COR-L47 (cell line): ENCODE measurements around the gene FNDC7.
A peak's percentile ranks its signal among the peaks of the same experiment; 100 is the strongest.
"Not testable (repeated sequence)": the region's sequence is repeated elsewhere in the genome, so short reads cannot be mapped to it uniquely, and the experiment has no call there.

Source experiments
- DNase-seq: peaks from one replicate; lab custom pipeline; 2025; lab: John Stamatoyannopoulos, UW

Gene FNDC7

DNA sequence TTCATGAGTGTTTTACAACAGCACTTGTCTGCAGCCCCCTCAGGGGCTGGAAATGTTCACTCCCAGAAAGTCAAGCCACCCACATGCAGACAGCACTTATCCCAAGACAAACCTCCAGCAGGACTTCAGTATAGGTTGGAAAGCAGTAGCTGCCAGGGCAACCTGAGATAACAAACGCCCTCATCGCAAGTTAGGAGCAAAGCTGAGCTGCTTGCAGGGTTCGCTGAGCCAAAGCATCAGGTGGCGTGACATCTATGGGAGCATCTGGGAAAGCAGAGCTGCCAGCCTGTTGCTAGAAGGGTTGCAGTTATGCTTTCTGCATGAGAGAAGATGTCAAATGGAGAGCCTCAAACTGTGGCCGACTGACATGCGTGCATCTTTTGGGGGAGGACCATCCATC lies 29.5 kb downstream of the FNDC7 start:
- no peak for DNase-seq

DNA sequence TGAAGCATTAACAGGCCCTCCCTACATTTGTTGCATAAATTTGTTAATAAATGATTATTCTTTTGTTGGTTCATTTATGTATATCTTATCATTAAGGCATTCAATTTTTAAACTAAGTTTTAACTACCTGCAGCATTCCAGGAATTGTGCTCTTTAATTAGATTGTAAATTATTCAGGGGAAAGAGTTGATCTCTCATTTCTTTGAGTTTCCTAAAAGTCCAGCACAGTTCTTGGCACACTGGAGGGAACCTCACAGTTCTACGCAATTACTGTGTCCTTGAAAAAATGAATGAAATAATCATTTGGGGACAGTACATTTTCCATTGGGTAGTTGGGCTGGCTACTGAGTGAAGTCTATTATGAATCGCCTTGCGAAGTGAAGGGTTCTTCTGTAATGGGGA lies 33.3 kb downstream of the FNDC7 start:
- DNase-seq, result no peak

DNA sequence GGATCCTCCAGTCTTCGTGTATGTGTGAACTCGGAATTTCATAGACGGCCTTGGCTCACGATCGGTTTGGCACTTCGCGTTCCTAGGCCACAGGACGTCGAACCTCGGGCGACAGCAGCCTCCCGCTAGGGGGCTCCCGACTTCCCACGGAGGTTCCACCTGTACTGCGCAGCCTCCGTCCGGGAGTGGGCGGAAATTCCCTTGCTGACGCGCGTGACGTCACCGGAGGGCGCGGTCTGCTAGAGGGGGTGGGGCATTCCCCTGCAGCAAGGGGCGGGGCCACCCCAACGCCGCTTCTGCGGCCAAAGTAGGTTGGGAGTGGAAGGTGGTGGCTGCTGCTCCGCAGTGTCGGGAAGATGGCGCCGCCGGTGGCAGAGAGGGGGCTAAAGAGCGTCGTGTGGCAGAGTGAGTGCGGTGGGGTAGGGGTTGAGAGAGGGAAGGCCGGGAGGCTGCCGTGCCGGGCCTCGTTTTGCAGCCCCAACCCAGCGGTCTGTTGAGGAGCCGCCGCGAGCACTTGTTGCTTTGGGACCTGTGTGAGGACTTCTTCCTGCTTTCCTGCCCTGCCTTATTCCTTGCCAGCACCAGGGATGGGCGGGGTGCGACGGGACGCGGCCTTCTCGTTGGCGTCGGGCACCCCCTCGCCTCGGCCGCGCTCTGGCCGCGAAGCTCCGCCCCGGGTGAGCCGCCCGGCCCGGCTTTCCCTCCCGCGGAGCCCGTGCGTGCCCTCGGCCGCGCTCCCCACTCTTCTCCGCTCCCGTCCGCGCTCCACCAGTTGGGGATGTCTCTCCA lies 33.9 kb downstream of the FNDC7 start, which contains the start of gene STXBP3:
Gene STXBP3 (plus strand): TSS at position 293 of the 789 bp plus-strand sequence. CDS start 64 bp downstream, at position 357.
- peak; percentile 98 for DNase-seq

DNA sequence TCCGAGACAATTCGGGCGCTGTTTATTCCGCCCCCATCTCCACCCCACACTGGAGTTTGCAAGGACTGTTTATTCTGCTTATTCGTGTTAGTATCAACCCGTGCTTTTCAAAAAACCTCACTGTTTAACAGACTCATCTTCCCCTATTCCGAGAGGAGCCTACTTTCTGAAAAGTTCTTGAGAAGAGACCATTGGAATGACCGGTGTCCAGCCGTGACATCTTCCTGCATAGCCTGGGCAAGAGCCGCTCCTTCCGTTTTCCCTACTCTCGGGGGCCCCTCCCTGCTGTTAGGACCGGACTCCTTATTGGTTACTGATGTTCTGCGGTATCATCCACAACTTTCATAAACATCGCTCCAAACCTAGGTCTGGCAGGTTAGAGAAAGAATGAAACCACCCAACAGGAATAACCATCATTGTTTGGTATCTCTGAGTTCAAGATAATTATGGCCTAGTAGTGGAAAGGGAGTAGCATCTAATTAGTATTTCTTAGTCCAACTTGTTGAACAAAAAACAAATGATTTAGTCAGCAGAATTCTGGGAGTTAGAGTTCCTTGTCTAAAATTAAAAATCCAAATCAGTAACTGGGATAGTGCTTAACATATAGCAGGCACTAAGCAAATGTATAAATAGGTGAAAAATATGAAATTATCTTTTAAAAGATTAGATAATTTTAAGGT lies 34.6 kb downstream of the FNDC7 start:
- peak; percentile 38 for DNase-seq

DNA sequence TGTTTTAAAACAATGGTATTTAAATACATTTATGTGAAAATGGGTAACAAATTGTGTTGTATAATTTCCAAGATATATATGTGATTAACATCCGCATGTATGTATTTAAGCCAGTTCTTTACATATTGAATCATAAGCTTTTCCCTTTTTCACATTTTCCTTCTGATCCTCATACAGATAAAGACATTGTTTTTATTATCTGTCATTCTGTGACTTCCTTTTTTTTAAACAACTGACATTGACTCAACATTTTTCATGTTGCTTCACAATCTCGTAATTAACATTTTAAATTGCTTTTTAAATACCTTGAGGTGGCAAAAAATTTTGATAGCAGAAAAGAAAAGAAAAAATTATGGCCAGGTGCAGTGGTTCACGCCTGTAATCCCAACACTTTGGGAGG lies 35.2 kb downstream of the FNDC7 start:
- no peak for DNase-seq

DNA sequence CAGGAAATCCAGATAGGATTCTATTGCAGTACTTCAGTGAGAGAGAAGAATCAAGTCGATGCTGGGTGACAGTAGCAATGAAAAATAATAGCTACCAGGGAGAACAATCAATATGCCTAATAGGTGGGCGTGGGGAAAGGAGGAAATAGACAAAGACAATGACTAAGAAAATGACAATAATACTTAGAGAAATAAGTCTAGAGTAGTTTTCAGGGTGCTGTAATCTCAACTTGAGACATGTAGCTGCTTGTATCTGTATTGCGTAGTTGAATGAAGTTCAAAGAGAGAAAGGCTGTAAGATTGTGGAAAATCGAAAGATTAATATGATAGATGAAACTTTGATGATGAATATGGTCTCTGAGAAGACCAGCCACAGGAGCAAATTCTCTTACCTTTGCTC lies 36.4 kb downstream of the FNDC7 start:
- DNase-seq, result no peak

DNA sequence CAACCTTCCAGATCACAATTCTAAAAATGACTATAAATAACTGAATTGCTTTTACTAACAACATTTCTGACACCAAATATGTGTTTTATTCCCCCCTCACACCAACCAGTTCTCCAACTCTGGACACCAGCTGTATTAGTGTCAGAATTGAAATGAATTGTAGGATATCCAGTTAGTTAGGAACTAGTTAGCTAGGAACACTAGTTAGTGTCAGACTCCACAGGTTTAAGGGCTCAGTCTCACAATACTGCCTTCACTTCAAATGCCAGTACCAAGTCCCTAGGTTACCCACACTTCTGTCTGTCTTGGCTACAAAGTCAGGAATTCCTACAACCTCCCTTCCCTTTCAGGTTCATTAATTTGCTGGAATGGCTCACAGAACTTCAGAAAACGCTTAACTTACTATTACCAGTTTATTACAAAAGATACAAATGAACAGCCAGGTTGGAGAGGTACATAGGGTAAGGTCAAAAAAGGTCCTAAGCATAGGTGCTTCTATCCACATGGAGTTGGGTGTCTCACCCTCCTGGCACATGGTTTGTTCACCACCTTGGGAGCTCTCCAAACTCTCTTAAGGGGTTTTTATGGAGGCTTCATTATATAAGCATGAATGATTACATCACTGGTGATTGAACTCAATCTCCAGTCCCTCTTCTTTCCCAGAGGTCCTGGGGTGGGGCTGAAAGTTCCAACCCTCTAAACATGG lies 37.9 kb downstream of the FNDC7 start:
- no peak for DNase-seq

DNA sequence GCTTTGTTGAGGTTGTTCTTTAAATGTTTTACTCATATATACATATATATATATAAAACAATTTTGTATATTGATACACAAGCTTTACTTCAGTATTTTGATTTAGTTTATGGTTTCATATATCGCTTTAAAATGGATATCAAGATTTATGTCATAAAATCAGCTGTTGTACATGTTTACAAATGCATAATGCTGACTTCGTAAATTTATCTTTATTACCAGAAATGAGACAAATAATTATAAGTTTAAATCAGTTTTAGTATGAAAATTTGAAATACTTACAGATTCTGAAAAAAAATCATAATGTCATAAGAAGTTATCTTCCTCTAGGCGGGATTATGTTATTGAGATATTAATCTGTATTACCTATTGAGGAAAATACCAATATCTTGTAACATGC lies 40.7 kb downstream of the FNDC7 start:
- DNase-seq, result no peak

DNA sequence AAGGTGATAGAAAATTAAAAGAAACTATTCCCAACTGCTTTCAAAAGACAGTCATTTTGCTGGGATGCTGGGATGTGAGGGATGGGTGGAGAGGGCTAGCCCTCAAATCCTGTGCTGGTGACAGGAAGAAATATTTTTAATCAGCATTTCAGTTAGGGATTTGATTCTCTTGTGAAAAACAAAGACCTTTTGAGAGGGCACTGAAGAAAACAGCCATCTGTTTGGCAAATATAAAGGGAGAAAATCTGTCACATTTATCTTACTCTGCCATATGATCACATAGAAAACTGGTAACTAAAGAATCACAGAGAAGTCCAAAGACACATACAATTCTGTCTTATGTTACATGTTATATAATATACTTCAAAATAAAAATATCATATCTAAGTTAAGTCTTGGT lies 46.1 kb downstream of the FNDC7 start:
- no peak for DNase-seq

DNA sequence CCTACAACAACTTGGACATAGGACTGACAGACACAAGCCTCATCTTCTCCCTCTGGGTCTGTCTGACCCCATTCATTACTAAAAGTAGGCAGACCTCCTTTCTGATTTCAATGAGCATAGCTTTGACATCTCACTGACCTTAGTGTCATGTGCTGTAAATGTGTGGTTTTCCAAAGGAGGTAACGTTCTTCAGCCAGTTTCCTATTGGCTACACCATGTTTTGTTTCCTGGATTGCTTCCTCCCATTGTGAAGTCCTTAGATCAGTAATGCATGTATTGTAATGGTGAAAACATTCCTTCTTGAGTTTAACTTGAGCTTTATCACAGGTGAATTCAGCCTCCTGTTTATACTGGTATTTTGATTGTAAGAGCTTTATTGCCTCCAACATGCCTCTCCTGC lies 54.4 kb downstream of the FNDC7 start:
- DNase-seq, result no peak

DNA sequence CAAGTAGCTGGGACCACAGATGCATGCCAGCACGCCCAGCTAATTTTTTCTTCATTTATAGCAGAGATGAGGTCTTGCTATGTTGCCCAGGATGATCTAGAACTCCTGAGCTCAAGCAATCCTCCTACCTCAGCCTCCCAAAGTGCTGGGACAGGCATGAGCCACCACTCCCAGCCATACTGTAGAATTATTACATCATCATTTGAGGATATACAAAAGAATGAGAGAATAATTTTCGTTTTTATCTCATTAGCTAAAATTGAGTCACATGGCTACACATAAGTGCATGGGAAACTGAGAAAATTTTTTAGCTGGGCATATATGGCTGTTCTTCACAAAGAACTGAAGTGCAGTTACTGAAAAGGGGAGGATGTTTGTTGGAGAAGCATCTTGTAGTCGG lies 55.0 kb downstream of the FNDC7 start:
- DNase-seq, result no peak

DNA sequence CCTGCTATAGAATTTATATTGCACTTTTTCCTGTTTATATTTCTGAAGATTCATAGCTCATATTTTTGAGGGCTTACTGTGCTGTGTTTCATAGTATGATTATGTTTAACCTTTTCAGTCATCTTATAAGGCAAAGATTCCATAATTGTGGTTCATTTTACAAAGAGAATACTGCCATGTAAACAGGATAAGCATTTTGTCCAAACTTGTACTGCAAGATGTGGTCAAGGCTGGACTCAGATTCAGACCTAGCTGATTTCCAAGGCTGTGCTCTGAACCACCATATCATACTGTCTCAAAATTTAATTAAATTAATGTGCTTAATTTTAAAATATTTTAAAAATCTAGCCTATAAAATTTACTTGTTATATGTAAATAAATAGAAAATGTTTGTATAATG lies 65.1 kb downstream of the FNDC7 start:
- no peak for DNase-seq

DNA sequence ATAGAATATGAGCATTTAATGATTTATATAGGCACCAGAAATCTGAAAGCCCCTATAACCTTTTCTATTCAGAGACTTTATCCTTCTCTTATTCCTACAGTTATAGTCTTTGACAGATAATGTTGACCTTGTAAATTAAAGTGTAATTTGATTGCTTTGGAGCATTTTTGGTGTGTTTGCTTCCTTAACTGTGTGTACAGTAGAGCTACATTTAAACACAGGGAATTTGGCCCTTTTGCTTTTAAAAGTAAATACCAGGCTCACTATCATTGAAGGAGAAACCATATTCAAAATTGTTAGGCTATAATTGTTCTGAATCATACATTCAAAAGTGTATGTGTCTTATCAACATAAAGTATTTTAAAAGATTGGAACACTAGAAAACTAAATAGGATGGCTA lies 66.7 kb downstream of the FNDC7 start:
- DNase-seq, result no peak

DNA sequence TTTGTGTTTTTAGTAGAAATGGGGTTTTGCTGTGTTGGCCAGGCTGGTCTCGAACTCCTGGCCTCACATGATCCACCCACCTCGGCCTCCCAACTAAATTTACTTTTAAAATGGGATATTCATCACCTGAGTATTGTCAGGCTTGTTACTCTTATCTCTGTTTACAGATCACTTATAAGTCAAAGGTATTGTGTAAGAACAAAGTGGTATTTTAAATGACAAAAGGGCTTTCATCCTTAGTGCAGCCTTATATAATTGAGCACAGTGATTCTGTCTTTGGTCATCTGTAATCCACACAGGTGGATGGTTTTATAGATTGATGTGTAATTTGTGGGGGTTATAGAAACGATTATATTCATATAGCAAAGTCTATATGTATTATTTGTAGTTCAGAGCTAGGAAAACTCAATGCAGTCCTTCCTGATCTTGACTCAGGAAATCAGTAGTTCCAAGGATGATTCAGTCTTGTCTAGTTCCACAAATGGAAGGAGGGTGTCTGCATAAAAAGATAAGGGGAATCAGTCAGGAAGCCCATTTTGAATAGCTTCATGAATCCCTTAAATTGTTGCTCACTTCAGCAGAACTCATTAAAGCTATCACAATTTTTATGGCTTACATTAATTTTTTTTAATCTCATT lies 68.3 kb downstream of the FNDC7 start:
- no peak for DNase-seq

DNA sequence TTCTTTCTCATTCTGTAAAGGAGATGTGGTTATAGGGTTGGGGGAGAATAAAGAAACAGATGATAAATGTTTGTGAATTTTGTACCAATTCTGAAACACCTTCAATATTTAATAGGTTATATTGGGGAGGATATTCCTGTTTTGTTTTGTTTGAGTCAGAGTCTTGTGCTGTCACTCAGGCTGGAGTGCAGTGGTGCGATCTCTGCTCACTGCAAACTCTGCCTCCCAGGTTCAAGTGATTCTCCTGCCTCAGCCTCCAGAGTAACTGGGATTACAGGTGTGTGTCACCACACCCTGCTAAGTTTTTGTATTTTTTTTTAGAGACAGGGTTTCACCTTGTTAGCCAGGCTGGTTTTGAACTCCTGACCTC lies 68.9 kb downstream of the FNDC7 start:
- not testable (repeated sequence) for DNase-seq

DNA sequence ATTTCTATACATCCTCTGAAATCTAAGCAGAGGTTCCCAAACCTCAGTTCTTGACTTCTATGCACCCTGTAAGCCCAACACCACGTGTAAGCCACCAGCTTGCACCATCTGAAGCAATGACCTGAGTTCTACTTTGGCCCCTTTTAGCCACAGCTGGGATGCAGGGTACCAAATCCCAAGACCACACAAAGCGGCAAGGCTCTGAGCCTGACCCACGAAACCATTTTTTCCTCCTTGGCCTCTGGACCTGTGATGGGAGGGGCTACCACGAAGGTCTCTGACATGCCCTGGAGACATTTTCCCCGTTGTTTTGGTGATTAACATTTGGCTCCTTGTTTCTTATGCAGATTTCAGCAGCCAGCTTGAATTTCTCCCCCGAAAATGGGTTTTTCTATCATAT lies 72.6 kb downstream of the FNDC7 start:
- no peak for DNase-seq

DNA sequence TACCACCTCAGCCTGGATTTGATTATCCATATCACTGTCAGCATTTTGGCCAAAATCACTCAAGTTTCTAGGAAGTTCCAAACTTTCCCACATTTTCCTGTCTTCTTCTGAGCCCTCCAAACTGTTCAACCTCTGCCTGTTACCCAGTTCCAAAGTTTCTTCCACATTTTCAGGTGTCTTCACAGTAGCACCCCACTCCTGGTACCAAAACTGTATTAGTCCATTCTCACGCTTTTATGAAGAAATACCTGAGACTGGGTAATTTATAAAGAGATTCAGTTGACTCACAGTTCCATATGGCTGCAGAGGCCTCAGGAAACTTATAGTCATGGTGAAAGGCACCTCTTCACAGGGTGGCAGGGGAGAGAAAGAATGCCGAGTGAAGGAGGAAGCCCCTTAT lies 73.2 kb downstream of the FNDC7 start:
- DNase-seq, result no peak

DNA sequence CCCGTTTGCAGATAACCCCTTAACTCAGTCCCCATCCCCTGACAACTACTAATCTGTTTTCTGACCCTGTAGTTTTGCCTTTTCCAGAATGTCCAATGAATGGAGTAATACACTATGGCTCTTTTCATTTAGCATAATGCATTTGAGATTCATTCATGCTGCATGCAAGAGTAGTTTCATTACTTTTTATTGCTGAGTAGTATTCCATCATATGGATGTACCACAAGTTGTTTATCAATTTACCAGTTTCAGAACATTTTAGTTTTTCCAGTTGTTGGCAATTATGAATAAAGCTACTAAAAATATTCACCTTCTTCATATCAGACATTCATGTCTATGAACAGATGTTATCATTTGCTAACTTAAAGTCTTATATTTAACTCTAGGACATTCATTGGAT lies 79.1 kb downstream of the FNDC7 start:
- no peak for DNase-seq
